IPS DF 4.7 (cell line): ENCODE results near the gene CFAP157.

Source experiments
- DNase-seq: peaks from one replicate; pipeline ENCODE4 v3.0.0-alpha.2; 2013; ENCODE audit warnings: low spot score; ENCODE audit errors: extremely low read depth

Gene CFAP157

GRCh38 chr9:127706836-127707241 lies at the start of gene CFAP157:
Gene CFAP157 (plus strand): TSS chr9:127706988. CDS start chr9:127707032, 44 bp downstream.
- no peak for DNase-seq

- DNase-seq, result no peak
Measured at GRCh38 chr9:127658428-127658827, 48.4 kb upstream of the CFAP157 start.

- DNase-seq, result no peak
Measured at GRCh38 chr9:127660886-127661741, 45.7 kb upstream of the CFAP157 start.

GRCh38 chr9:127662617-127663016 lies 44.2 kb upstream of the CFAP157 start:
- DNase-seq, result no peak

GRCh38 chr9:127664324-127664677 lies 42.5 kb upstream of the CFAP157 start:
- DNase-seq, result no peak

GRCh38 chr9:127664678-127665507 lies 41.9 kb upstream of the CFAP157 start:
- DNase-seq, result no peak

- no peak for DNase-seq
Measured at GRCh38 chr9:127667127-127667844, 39.5 kb upstream of the CFAP157 start.

GRCh38 chr9:127667906-127668305 lies 38.9 kb upstream of the CFAP157 start:
- no peak for DNase-seq

- DNase-seq, result no peak
Measured at GRCh38 chr9:127673234-127673633, 33.6 kb upstream of the CFAP157 start.

- no peak for DNase-seq
Measured at GRCh38 chr9:127676638-127677037, 30.1 kb upstream of the CFAP157 start.

- DNase-seq, result no peak
Measured at GRCh38 chr9:127679506-127679905, 27.3 kb upstream of the CFAP157 start.

- DNase-seq, result no peak
Measured at GRCh38 chr9:127680226-127680625, 26.6 kb upstream of the CFAP157 start.

GRCh38 chr9:127680846-127681245 lies 25.9 kb upstream of the CFAP157 start:
- DNase-seq, result no peak

- DNase-seq, result no peak
Measured at GRCh38 chr9:127682351-127683136, 24.2 kb upstream of the CFAP157 start.

GRCh38 chr9:127683723-127684122 lies 23.1 kb upstream of the CFAP157 start:
- no peak for DNase-seq

GRCh38 chr9:127684576-127684975 lies 22.2 kb upstream of the CFAP157 start:
- no peak for DNase-seq

- DNase-seq, result no peak
Measured at GRCh38 chr9:127686461-127687393, 20.1 kb upstream of the CFAP157 start.

- DNase-seq, result no peak
Measured at GRCh38 chr9:127689329-127690000, 17.3 kb upstream of the CFAP157 start.

- DNase-seq, result no peak
Measured at GRCh38 chr9:127690735-127691134, 16.1 kb upstream of the CFAP157 start.
